Measurements from ENCODE around the gene NACC1.

GRCh38 chr19:13171146-13171545 is 53.1 kb downstream of the NACC1 start:
- TF ChIP-seq XBP1 (CRISPR knock-in tag; IDR thresholded peaks at IDR 0.05) (no peak), POLR2AphosphoS2 (IDR thresholded peaks at IDR 0.05; ENCODE audit: low read depth, low read length) (no peak), NFKB2 (CRISPR knock-in tag; IDR thresholded peaks at IDR 0.05; ENCODE audit: borderline replicate concordance) (no peak), AFF4 (CRISPR knock-in tag; IDR thresholded peaks at IDR 0.05) (no peak), ZNF772 (CRISPR knock-in tag; IDR thresholded peaks at IDR 0.05) (no peak), CTCF (CRISPR knock-in tag; IDR thresholded peaks at IDR 0.05) (no peak), GTF2F1 (IDR thresholded peaks at IDR 0.05; ENCODE audit: low read length) (no peak), HOMEZ (CRISPR knock-in tag; IDR thresholded peaks at IDR 0.05; ENCODE audit: low read depth) (no peak), EED (CRISPR knock-in tag; IDR thresholded peaks at IDR 0.05) (no peak), ZNF20 (CRISPR knock-in tag; IDR thresholded peaks at IDR 0.05) (no peak), MAX (IDR thresholded peaks at IDR 0.05) (no peak), ZBTB20 (CRISPR knock-in tag; IDR thresholded peaks at IDR 0.05; ENCODE audit: borderline replicate concordance, low read depth) (no peak)

Measured in HepG2 (cell line).